ENCODE results near the gene HOATZ.

GRCh38 chr11:111520560-111520959 lies 6.0 kb downstream of the HOATZ start:
- no peak for TF ChIP-seq CTCF (IDR thresholded peaks at IDR 0.05)
- TF ChIP-seq POLR2AphosphoS5 (IDR thresholded peaks at IDR 0.05), result no peak
- no peak for TF ChIP-seq POLR2A (IDR thresholded peaks at IDR 0.05)
